ENCODE measurements around the gene KRT75.

The KRT75 gene

DNA sequence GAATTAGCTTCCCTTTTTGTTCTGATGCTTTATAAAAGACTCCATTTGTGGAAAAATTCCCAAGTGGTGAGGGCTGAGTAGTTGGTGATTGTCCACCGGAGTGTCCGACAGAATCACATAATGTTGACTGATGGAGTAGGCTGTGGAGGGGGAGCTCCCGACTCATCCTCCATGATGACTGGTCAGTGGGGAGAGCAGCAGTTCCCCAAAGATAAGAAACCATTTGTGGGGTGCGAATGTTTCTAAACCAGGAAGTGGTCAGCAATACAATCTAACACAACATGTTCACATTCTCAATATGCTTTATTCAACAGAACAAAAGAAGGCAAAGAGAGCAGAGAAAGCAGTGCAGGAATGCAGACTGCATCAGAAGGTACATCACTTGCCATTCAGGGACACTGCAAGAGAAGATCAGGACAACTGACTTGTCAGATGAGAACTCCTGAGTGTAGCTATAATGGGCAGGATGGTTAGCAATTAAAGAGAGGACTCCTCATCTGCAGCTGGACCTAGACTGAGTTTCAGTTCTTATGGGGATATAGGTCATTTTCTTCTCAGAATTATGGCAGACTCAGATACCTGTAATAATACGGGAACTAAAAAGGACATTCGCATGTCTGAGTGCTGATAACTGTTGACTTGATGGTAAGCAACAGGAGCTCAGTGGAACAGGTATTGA lies 12.3 kb upstream of the KRT75 start:
- TF ChIP-seq, protein P1, sequence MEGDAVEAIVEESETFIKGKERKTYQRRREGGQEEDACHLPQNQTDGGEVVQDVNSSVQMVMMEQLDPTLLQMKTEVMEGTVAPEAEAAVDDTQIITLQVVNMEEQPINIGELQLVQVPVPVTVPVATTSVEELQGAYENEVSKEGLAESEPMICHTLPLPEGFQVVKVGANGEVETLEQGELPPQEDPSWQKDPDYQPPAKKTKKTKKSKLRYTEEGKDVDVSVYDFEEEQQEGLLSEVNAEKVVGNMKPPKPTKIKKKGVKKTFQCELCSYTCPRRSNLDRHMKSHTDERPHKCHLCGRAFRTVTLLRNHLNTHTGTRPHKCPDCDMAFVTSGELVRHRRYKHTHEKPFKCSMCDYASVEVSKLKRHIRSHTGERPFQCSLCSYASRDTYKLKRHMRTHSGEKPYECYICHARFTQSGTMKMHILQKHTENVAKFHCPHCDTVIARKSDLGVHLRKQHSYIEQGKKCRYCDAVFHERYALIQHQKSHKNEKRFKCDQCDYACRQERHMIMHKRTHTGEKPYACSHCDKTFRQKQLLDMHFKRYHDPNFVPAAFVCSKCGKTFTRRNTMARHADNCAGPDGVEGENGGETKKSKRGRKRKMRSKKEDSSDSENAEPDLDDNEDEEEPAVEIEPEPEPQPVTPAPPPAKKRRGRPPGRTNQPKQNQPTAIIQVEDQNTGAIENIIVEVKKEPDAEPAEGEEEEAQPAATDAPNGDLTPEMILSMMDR (conservative IDR thresholded peaks at IDR 0.05; ENCODE audit: low read depth, low read length), result no peak
- no peak for DNase-seq (ENCODE audit: low read depth)
- no peak overlapping the region for H3K4me3 ChIP-seq (ENCODE audit: low read length)

DNA sequence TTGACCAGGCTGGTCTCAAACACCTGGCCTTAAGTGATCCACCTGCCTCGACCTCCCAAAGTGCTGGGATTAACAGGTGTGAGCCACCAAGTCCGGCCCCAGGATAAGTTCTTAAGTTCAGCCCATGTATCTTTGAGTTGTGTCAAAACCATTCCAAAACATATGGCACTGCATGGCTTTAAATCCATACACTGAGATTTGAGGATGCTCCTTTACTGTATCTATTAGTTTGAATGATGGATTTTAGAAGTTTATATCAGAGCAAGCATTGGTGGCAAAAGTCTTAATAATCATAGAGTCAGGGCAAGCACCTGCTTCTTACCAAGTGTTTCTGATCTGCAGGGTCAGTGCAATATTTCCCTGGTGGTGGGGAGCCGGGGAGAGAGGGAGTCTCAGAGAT lies 11.7 kb upstream of the KRT75 start:
- no peak overlapping the region for H3K4me3 ChIP-seq (ENCODE audit: low read length)
- TF ChIP-seq, protein P1 (conservative IDR thresholded peaks at IDR 0.05; ENCODE audit: low read depth, low read length), result no peak
- DNase-seq (ENCODE audit: low read depth), result no peak

DNA sequence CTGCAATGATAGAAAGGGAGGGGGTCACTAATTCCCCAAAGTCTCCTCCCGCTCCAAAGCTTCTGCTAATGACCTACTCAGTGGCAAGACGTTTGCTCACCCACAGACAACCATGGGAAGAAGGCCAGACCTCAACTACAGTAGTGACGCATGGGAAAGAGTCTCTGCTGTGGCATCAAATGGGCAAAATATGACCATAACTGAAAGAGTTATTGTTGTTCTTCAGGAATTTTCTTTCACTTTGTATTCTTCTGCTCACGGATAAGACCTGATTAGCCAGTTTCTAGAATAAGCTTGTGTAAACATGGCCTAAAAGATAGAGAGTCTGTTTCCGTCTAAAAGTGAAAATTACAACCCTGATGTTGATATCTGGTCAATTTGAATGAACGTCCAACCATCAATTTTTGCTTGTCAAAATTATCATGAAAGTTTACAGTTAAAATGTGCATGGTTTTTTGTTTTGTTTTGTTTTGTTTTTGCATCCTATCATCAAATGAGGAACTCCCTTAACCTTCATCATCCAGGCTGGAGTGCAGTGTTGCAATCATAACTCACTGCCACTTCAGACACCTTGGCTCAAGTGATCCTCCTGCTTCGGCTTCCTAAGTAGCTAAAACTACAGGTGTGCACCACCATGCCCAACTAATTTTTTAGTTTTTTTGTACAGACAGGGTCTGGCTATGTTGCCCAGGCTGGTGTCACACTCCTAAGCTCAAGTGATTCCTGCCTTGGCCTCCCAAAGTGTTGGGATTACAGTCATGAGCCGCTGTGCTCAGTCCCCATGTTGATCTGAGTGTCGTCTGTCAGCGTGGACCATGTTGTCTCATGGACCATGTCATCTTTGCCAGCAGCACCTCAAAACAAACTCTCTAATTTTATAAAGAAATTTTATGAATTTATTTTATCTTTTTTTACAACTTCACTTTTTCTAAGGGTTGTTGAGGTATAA lies 10.8 kb upstream of the KRT75 start:
- no peak overlapping the region for H3K4me3 ChIP-seq (ENCODE audit: low read length)
- TF ChIP-seq, protein P1 (conservative IDR thresholded peaks at IDR 0.05; ENCODE audit: low read depth, low read length), result no peak
- DNase-seq (ENCODE audit: low read depth), result no peak

DNA sequence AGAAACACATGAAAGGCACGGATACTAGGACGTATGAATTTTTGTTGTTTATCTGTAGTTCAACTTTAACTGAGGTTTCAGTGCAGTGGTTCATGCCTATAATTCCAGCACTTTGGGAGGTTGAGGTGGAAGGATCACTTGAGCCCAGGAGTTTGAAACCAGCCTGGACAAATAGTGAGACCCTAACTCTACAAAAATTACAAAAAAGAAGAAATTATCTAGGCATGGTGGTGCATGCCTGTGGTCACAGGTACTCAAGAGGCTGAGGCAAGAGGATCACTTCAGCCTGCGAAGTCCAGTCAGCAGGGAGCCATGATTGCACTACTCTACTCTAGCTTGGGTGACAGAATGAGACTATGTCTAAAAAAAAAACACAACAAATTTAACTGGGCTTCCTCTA lies 9.8 kb upstream of the KRT75 start:
- H3K4me3 ChIP-seq (ENCODE audit: low read length), result no peak overlapping the region
- TF ChIP-seq, protein P1 (conservative IDR thresholded peaks at IDR 0.05; ENCODE audit: low read depth, low read length), result no peak
- no peak for DNase-seq (ENCODE audit: low read depth)

DNA sequence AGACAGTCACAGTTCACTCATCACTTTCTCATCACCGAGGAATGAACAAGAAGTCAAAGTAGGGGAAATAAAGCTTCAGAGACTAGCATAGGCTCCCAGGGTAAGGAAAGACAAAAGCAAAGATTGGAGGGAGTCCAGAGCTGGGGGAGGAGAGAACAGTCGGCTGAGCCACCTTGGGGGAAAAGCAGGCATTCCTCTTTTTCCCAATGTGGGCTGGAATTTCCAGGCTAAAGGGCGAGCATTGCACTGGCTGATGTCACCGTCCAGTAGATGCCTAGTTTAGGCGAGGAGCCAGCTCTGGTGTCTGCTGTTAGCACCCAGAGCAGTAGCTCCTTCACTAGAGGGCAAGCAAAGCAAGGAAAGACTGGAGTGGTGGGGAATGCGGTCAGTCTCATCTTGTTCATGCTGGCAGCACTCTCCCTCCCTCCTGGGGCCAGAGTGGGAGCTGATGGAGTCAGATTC lies 8.5 kb upstream of the KRT75 start:
- no peak for DNase-seq (ENCODE audit: low read depth)
- TF ChIP-seq, protein P1 (conservative IDR thresholded peaks at IDR 0.05; ENCODE audit: low read depth, low read length), result no peak

DNA sequence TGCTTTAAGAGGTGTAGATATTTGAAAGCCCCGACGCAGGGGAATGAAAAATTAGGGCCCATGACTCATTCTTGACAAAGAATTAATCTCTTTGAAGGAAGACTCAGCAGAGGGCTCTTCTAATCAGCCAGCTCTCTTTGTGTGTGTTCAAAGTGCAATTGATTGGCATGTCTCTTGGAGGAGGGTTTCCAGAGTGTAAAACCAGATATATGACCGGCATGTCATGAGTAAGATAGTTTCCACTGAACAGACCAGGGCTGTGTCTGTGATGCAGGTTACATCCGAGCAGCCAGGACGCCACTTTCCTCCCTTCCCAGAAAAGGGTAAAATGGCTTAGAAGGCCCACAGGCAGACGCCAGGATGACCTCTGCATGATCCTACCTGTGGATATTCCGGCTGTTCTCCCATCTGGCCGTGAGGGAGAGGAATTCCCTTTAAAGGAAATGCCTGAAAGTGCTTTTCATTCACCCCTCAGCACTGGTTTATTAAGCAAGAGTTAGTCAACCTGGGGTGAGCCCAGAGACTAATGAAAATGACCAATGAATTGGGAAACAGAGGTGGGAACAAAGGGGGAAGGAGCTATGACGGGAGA lies 7.2 kb upstream of the KRT75 start:
- TF ChIP-seq, protein P1 (conservative IDR thresholded peaks at IDR 0.05; ENCODE audit: low read depth, low read length), result no peak
- DNase-seq (ENCODE audit: low read depth), result no peak
- no peak overlapping the region for H3K4me3 ChIP-seq (ENCODE audit: low read length)

More for the DNA sequence above, 8.5 kb upstream of the KRT75 start:
- no peak overlapping the region for H3K4me3 ChIP-seq (ENCODE audit: low read length)

Data from retinal pigment epithelial cell (primary cell).